ENCODE results near the gene COL25A1.

The COL25A1 gene

GRCh38 chr4:108946237-108946636, 356.2 kb downstream of the COL25A1 start:
- TF ChIP-seq, protein P1, sequence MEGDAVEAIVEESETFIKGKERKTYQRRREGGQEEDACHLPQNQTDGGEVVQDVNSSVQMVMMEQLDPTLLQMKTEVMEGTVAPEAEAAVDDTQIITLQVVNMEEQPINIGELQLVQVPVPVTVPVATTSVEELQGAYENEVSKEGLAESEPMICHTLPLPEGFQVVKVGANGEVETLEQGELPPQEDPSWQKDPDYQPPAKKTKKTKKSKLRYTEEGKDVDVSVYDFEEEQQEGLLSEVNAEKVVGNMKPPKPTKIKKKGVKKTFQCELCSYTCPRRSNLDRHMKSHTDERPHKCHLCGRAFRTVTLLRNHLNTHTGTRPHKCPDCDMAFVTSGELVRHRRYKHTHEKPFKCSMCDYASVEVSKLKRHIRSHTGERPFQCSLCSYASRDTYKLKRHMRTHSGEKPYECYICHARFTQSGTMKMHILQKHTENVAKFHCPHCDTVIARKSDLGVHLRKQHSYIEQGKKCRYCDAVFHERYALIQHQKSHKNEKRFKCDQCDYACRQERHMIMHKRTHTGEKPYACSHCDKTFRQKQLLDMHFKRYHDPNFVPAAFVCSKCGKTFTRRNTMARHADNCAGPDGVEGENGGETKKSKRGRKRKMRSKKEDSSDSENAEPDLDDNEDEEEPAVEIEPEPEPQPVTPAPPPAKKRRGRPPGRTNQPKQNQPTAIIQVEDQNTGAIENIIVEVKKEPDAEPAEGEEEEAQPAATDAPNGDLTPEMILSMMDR (IDR thresholded peaks at IDR 0.05; ENCODE audit: extremely low read depth, insufficient read depth, missing control alignments): no peak
- no peak for DNase-seq (ENCODE audit: low spot score)
- in situ Hi-C loops (cut with MboI; ENCODE audit: low pct_unique_long_range_greater_than_20kb, low sequenced_read_pairs, unreplicated experiment): no loop called here

DNA sequence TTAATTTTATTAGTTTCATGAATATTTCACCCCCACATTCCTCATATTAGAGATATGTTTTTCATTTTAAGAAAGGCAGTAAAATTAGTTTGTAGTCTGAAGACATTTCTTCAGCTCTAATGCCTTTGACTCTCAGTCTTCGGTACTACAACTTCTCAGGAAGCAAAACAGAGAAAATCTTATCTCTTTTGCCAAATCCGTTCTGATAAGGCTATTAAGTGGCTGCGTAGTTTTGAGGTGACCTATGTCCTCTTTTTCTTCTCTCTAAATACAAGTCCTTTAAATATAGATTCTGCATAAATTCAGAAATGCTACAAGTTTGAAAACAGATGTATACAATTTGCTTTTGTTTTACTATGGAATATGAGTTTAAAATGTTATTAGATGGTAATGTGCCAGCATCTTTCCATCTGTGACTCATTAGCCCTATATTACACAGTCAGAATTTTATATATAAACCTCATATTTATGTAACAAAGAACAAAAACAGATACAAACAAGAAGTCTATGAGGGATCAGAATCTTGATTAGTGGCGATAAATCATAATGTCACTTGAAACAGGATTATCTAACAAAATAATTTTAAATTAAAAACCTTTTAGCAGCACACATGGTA, 358.4 kb downstream of the COL25A1 start:
- TF ChIP-seq, protein P1 (IDR thresholded peaks at IDR 0.05; ENCODE audit: extremely low read depth, insufficient read depth, missing control alignments): no peak
- no peak for DNase-seq (ENCODE audit: low spot score)
- in situ Hi-C loops (cut with MboI; ENCODE audit: low pct_unique_long_range_greater_than_20kb, low sequenced_read_pairs, unreplicated experiment): no loop called here

DNA sequence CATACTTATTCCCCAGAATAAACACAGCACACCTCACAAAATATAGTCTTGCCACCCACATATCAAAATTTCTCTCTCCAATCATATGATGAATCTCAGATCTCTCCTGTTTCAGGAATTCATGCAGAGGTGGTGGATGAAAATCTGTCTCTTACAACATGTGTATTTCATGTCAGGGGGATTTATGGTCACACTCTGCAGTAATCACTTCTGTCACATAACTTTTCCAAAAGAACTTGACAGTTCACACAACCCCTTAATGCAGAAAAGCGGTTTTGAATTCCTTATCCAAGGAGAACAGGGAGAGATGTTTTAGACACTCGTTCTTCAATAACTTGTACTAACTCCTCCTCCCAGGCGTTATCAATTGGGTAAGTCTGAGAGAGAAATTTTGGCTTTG, 359.1 kb downstream of the COL25A1 start:
- in situ Hi-C loops (cut with MboI; ENCODE audit: low pct_unique_long_range_greater_than_20kb, low sequenced_read_pairs, unreplicated experiment): no loop called here
- TF ChIP-seq, protein P1 (IDR thresholded peaks at IDR 0.05; ENCODE audit: extremely low read depth, insufficient read depth, missing control alignments): no peak
- DNase-seq (ENCODE audit: low spot score): no peak

DNA sequence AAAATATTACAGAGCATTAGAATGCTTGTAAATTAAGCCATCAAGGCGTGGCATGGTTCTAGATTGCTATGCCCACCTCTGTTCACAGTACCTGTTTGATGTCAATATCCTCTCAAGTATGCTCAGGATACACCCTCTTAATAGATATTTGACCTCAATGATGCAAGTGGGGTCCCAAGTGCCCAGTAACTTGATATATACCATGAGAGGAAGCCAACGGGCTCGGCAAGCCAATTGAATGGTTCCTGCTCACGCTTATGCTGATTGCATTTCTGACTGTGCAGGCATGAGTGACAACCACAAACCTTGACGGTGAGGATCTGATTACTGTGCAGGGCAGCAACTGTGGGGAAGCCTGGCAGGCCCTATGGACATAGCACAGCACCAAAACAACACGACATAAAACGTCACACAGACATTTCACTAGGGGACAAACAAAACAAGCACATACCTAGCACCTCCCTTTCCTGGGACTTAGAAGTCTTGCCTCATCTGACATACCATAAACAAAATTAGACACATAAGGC, 360.5 kb downstream of the COL25A1 start:
- in situ Hi-C loops (cut with MboI; ENCODE audit: low pct_unique_long_range_greater_than_20kb, low sequenced_read_pairs, unreplicated experiment): no loop called here
- TF ChIP-seq, protein P1 (IDR thresholded peaks at IDR 0.05; ENCODE audit: extremely low read depth, insufficient read depth, missing control alignments): no peak
- no peak for DNase-seq (ENCODE audit: low spot score)

- in situ Hi-C loops (cut with MboI; ENCODE audit: low pct_unique_long_range_greater_than_20kb, low sequenced_read_pairs, unreplicated experiment): no loop called here
- no peak for DNase-seq (ENCODE audit: low spot score)
- TF ChIP-seq, protein P1 (IDR thresholded peaks at IDR 0.05; ENCODE audit: extremely low read depth, insufficient read depth, missing control alignments): no peak
Measured at GRCh38 chr4:108940634-108941033, 361.8 kb downstream of the COL25A1 start.

DNA sequence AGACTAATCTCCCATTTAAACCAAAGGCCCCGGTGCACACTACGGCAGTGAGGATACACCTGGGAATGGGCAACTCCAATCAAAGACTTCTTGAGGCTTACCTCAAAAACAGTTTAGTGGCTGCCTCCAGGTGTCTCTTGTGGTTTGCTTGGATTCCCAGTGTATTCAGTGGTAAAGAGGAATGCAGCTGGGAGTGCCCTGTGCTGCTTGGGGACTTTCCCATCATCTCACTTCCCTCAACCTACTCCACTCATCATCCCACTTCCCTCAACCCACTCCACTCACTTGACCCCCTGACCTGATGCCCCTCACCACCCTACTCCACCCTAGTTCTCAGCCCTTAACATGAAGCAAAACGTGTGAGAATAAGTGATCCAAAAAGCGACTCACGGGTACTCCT, 362.3 kb downstream of the COL25A1 start:
- TF ChIP-seq, protein P1 (IDR thresholded peaks at IDR 0.05; ENCODE audit: extremely low read depth, insufficient read depth, missing control alignments): no peak
- no peak for DNase-seq (ENCODE audit: low spot score)
- in situ Hi-C loops (cut with MboI; ENCODE audit: low pct_unique_long_range_greater_than_20kb, low sequenced_read_pairs, unreplicated experiment): no loop called here

Measured in GM13977 (cell line).